ENCODE measurements around the gene AASDH. TPM values are rescaled to one million over a fixed set of nuclear protein-coding genes. Genes with fewer than 3 reads are reported as not detected.
"Not testable (repeated sequence)": the region's sequence is repeated elsewhere in the genome, so short reads cannot be mapped to it uniquely, and the experiment has no call there.

Gene AASDH
- total and polyA plus RNA-seq, 7 donors, result 2.1 to 6.9 (median 5.6) TPM

- Histone ChIP-seq H3K27me3 (ENCODE audit: insufficient read depth in 3 of 3, low read length in 2 of 3) (no peaks in the 10 kb centered on the region), H3K4me1 (no peaks in the 10 kb centered on the region), H3K27ac (no peak overlapping the region), H3K4me3 (no peak overlapping the region), H3K9me3 (no peaks in the 10 kb centered on the region), H3K36me3 (ENCODE audit: insufficient read depth in 1 of 2, low read depth in 1 of 2) (peaks cover 0 to 31% of the 10 kb centered on the region in 2 donors)
- 68 to 80% (median 76%) methylated on average over 8 of the region's 8 CpGs for WGBS, 3 donors
- intact Hi-C loops (cut with DNase I), result no loop called here
- DNase-seq, result no peak
- no peak for ATAC-seq
- no peak for TF ChIP-seq CTCF (IDR thresholded peaks at IDR 0.05)
These were observed 15.7 kb downstream of the AASDH start for GRCh38 chr4:56371426-56372220.

GRCh38 chr4:56370377-56370776 is 16.9 kb downstream of the AASDH start:
- H3K27ac ChIP-seq, result no peak overlapping the region
- WGBS, 3 donors, result 92 to 100% (median 94%) methylated on average over 3 of the region's 3 CpGs
- H3K4me1 ChIP-seq, result no peaks in the 10 kb centered on the region
- DNase-seq, result no peak
- H3K4me3 ChIP-seq, result no peak overlapping the region
- H3K36me3 ChIP-seq (ENCODE audit: insufficient read depth in 1 of 2, low read depth in 1 of 2), result peaks cover 0 to 24% of the 10 kb centered on the region in 2 donors
- no peak for ATAC-seq
- TF ChIP-seq CTCF (IDR thresholded peaks at IDR 0.05), result no peak
- H3K9me3 ChIP-seq, result no peaks in the 10 kb centered on the region
- no peaks in the 10 kb centered on the region for H3K27me3 ChIP-seq (ENCODE audit: insufficient read depth in 3 of 3, low read length in 2 of 3)
- intact Hi-C loops (cut with DNase I), result no loop called here

GRCh38 chr4:56362981-56363380 is 24.3 kb downstream of the AASDH start:
- H3K36me3 ChIP-seq (ENCODE audit: insufficient read depth in 1 of 2, low read depth in 1 of 2); H3K27me3 ChIP-seq (ENCODE audit: insufficient read depth in 3 of 3, low read length in 2 of 3); DNase-seq; H3K9me3 ChIP-seq; ATAC-seq; H3K4me1 ChIP-seq; intact Hi-C loops (cut with DNase I); H3K27ac ChIP-seq; H3K4me3 ChIP-seq: not testable (repeated sequence)
- WGBS, 3 donors, result 91 to 99% (median 97%) methylated on average over 12 of the region's 12 CpGs

- no peaks in the 10 kb centered on the region for H3K9me3 ChIP-seq
- no peaks in the 10 kb centered on the region for H3K4me1 ChIP-seq
- no peak overlapping the region for H3K27ac ChIP-seq
- H3K4me3 ChIP-seq, result no peak overlapping the region
- ATAC-seq (no peak), DNase-seq (no peak)
- H3K27me3 ChIP-seq (ENCODE audit: insufficient read depth in 3 of 3, low read length in 2 of 3), result no peaks in the 10 kb centered on the region
- TF ChIP-seq CTCF (IDR thresholded peaks at IDR 0.05), result no peak
- intact Hi-C loops (cut with DNase I), result no loop called here
- H3K36me3 ChIP-seq (ENCODE audit: insufficient read depth in 1 of 2, low read depth in 1 of 2), result peaks cover 0 to 11% of the 10 kb centered on the region in 2 donors
These were observed 27.2 kb downstream of the AASDH start for GRCh38 chr4:56360071-56360470.

GRCh38 chr4:56356650-56357049 is 30.6 kb downstream of the AASDH start:
- Histone ChIP-seq H3K9me3 (no peaks in the 10 kb centered on the region), H3K27me3 (ENCODE audit: insufficient read depth in 3 of 3, low read length in 2 of 3) (no peaks in the 10 kb centered on the region), H3K36me3 (ENCODE audit: insufficient read depth in 1 of 2, low read depth in 1 of 2) (peaks cover 0 to 42% of the 10 kb centered on the region in 2 donors), H3K27ac (no peak overlapping the region), H3K4me1 (no peaks in the 10 kb centered on the region), H3K4me3 (no peak overlapping the region)
- TF ChIP-seq CTCF (IDR thresholded peaks at IDR 0.05), result no peak
- 98 to 99% (median 99%) methylated on average over 9 of the region's 9 CpGs for WGBS, 3 donors
- ATAC-seq (no peak), DNase-seq (no peak)
- intact Hi-C loops (cut with DNase I), result no loop called here

Data from psoas muscle (tissue), 8 donors.